Stimulated activated naive CD8-positive, alpha-beta T cell treated with anti-CD3 and anti-CD28 coated beads, Interleukin-15, Interleukin-2, amounts not matched to agents 100 U/mL and 50 U/mL, for 24 hours (primary cell): Measurements from ENCODE around the gene AKT2.
A peak's percentile ranks its signal among the peaks of the same experiment; 100 is the strongest.
"Not testable (repeated sequence)": the region's sequence is repeated elsewhere in the genome, so short reads cannot be mapped to it uniquely, and the experiment has no call there.

Source experiments
- ATAC-seq: fragments of 150-1000 bp; cut with Tn5 transposase; one replicate; pipeline ENCODE4 v1.10.0; 2021
- DNase-seq: peaks from one replicate; pipeline ENCODE4 v3.0.0; 2021

AKT2 gene

DNA sequence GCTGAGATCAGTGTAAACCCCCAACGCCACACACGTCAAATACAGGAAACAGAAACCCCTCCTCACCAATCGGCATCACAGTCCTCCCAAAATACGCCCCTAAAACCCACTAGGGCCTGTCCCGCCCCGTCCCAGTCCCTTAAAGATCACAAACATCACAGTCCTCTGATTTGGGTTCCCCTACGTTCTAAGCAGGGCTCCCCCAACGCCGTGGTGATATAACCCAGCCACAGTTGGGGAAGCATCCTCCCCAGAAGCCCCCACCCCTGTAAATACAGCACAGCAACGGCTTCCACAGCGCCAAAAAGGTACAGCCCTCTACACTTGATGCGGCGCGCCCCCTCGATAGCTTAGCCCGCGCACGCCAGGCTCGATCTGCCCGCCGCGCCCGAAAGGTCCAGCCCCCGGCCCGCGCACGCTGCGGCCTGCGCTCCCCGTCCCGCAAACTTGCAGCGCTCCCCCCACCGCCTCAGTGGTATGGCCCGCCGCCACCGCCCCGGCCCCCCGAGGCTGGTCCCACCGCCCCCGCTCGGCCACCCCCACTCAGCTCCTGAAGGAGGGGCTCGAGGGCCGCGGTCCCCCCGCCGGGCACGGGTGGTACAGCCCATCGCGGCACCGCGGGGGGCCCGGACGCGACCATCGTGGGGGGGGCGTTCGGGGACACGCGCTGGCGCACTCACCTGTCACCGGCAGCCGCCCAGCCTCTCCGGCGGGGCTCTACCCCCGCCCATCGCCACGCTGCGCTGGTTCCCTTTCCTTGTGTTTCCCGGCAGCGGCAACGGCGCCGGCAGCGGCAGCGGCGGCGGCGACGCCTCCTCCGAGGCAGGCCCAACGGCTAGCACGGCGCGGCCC lies at the start of gene AKT2:
Gene AKT2, minus strand, starts transcription at position 845 of the 852 bp plus-strand sequence. CDS start 20,078 bp downstream, outside the sequence.
- DNase-seq = peak; percentile 77
- ATAC-seq = peak; percentile 40

DNA sequence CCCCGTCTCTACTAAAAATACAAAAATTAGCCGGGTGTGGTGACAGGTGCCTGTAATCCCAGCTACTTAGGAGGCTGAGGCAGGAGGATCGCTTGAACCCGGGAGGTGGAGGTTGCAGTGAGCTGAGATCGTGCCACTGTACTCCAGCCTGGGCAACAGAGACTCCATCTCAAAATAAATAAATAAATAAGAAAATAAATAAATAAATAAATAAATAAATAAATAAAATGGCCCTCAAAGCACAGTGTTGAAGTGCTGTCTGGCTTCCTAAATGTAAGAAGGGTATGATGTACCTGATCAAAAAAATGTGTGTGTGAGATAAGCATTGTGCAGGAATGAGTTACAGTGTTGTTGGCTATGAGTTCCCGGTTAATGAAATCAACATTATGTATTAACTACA lies 47.9 kb upstream of the AKT2 start:
- DNase-seq, ATAC-seq: not testable (repeated sequence)

DNA sequence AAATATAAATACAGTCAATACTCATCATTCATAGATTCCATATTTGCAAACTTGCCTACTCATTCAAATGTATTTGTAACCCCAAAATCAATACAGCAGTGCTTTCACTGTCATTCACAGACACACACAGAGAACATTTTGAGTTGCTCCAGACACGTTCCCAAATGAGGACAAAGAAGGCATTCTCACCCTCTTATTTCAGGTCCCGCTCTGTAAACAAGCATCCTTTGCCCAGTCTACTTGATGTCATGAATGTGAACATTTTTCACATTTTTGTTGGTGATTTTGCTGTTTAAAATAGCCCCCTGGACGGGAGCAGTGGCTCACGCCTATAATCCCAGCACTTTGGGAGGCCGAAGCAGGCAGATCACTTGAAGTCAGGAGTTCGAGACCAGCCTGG lies 47.5 kb upstream of the AKT2 start:
- no peak for ATAC-seq
- no peak for DNase-seq

DNA sequence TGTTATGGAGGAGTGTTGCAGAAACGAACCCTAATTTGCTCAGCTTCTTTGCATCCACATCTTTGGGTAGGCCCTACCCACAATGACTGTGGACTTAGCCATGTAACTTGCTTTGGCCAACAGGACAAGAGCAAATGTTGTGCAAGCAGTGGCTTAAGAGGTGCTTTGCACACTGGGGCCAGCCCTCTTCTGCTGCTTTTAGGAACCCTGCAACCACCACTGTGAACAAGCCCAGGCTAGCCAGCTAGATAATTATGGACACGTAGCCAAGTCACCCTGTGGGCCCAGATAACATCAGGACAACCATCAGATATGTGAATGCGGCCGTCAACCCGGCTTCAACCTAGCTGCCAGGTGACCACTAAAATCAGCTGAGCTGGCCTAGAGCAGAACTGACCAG lies 45.9 kb upstream of the AKT2 start:
- ATAC-seq (no peak), DNase-seq (no peak)

DNA sequence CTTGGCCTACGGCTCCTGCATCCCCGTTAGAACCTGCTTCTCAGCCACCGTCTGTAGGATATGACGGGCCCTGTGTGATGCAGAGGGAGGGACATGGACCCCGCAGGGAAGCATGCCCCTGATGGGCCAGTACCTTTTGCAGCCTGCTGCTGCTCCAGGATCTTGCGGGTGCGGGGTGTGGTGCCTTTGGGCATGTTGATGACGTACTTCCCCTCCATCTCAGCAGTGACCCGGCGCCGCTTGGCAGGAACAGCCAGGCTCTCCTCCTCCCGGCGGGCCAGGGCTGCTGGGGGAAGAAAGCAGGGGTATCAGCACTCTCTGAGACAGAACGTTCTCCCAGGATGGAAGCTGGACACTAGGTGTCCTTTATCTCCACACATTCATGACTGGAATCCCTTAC lies 41.1 kb upstream of the AKT2 start:
- no peak for DNase-seq

DNA sequence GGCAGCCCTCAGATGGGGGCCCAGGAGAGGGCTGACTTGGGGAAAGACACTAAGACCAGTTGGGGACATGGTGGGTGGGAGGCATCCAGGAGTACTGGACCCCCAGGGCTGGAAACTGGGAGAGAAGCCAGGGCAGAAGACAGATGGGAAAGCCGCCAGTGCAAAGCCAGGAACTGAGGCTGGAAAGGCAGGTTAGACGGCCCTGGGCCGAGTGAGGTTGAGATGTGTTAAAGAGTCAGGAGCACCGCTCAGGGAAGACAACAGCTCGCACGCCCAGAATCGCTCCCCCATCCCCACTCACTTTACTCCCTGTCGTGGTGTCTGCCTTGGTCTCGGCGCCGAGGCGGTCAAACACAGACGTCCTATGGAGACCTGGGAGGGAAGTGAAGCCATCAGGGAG lies 38.6 kb upstream of the AKT2 start:
- no peak for DNase-seq
- no peak for ATAC-seq

More for the DNA sequence above, 41.1 kb upstream of the AKT2 start:
- ATAC-seq = no peak

DNA sequence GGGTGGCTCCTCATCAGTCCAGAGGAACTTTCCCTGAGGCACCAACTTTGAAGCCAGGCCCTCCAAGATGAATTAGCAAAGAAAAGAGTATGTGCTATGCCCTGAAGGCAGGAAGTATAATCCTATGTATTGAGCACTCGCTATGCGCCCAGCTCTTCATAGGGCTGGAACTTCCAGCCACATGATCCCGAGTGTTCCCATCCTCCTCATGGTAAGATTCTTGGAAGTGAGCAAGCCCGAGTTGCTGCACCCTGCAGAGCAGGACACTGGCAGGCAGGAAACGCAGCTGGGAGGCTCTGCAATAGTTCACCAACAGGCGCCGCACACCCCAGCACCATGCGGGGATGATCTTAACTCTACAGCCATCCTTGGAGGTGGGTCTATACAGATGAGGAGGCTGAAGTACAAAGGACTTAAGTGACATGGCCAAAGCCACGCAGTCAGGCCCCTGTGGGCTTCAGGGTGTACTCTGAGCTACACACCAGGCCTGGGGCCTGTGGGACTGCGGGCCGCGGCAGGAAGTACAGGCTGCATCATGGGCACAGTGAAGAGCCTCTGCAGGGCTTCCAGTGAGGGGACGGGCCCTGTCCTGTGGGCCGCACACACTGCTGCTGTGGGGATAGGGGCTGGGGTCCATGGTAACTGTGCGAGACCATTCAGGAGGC lies 37.9 kb upstream of the AKT2 start:
- DNase-seq (no peak), ATAC-seq (no peak)

DNA sequence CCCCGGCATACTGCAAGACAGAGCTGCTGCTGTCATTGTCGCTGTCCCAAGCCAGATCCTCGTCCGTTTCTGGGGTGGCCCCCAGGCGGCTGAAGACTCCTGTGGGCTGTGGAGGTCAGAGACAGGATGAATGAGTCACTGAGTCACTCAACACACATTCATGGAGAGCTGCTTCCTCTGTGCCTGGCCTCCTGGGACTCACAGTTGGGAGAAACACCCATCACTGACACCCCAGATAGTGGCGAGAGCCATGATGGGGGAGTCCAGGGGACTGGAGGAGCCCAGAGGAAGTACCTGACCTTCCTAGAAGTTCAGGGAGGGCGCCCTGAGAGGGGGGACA lies 37.1 kb upstream of the AKT2 start:
- ATAC-seq (no peak), DNase-seq (no peak)

DNA sequence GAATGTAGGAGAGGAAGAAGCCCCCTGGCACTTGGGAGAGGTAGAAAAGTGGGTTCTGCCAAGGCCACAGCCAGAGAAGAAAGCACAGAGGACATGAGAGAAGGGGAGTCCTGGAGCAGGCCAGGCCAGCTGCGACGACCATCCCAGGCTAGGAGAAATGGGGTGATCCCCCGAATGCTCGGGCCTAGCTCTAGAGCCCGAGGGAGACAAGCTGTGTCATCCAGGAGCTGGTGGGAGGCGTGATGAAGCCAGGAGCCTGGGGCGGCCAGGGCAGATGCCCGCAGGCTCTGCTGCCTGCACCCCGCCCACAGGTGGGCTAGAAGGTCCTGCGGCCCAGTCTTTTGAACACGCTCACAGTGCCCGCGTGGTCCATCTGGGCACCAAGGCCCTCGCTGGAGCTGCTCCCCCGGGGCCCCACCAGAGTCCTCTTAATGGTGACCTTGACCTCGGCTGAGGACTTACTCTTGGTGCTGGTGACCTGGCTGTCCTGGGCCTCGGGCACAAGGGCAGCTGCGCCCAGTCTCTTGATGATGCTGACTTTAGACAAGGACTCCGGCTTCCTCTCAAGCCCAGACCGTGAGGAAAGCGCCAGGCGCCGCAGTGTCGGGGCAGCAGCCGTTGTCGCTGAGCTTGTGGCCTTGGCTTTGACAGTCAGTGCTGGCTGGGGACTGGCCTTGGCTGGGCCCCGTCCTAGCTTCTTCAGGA lies 36.6 kb upstream of the AKT2 start:
- DNase-seq (no peak), ATAC-seq (no peak)

DNA sequence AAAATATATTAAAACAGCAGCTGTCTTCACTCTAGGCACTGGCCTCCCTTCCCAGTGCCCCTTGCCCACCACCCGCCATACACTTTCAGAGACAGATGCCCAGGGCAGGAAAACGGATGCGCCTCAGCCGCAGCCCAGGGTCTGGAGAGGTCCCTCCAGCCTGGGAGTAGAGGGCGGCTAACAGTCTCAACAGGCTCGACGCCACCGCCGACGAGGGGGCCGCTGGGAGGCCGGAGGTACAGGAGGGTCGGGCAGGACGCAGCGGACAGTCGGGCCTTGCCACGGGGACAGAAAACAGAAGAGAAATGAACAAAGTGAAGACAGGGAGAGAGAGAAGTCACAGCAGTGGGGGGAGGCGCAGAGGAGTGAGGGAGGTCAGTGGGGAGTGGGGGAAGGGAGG lies 35.9 kb upstream of the AKT2 start:
- DNase-seq (no peak), ATAC-seq (no peak)

DNA sequence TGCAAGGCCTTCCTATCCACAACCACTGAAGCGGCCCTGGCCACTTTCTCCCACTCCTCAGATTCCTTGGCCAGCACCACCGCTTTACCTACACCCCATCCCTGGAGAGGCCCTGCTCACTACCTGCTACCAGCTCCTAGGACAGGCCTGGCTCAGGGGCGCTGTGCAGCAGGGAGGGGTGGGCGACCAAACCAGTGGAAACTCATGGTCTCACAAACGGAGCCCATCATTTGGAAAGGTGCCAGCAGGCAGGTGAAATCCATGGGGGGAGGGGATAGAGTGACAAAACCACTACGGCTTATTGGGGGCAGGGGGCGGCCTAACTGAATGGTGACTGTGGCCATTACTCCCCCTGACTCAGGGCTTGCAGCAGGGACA lies 35.4 kb upstream of the AKT2 start:
- ATAC-seq (no peak), DNase-seq (no peak)

DNA sequence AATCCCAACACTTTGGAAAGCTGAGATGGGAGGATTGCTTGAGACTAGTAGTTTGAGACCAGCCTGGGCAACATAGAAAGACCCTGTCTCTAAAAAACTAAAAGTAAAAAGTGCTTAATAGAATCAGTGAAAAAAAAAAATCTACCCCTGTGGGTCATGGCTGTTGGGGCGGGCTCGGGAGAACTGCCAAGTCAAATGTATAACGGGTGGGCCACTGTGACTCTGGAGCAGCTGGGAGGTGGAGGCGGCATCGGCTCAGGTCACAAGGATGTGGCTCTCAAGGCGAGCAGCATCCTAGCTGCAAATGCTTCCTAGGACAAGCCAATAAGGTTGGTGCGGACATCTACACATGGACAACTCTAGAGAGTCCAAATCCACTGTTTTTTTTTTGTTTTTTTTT lies 32.2 kb upstream of the AKT2 start:
- DNase-seq = no peak
- no peak for ATAC-seq

DNA sequence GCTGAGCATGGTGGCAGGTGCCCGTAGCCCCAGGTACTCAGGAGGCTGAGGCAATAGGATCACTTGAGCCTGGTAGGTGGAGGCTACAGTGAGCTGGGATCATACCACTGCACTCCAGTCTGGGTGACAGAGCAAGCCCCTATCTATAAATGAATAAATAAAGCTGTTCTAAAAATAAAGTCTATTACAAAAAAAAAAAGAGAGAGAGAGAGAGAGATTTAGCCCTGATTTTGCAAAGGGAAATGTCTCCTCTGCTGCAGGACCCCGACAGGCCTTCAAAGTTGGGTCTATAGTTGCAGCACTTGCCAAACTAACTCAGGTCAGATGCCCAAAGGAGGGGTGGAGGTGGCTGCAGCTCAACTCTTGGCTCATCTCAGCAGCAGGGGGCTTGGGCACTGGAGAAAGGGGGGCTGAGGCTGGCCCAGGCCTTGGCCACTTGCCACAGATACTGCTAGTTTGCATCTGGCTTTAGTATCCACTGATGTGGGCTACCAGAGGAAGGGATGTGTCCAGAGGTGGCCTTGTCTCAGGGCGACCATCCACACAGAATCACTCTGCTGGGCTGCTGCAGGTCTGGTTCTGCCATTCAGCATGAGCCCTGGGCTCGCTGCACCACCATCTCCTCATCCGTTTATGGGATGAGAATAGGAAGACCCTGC lies 30.8 kb upstream of the AKT2 start:
- DNase-seq = no peak

DNA sequence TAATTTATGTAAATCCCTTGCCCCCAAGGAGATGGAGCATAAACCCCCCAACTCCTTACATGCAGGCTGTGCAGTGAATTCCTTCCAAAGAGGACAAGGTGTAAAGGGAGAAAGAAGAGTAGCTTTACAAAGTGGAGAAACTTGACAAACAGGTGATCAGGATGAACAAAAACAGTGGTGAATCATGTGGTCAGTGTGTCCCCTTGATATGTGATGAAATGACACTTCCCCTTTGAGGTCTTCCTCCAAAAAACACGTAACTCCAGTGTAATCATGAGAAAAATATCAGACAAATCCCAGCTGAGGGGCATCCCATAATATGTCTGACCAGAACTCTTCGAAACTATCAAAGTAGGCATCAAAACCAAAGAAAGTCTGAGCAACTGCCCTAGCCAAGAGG lies 29.5 kb upstream of the AKT2 start:
- ATAC-seq = no peak
- no peak for DNase-seq

More for the DNA sequence above, 30.8 kb upstream of the AKT2 start:
- ATAC-seq = no peak

DNA sequence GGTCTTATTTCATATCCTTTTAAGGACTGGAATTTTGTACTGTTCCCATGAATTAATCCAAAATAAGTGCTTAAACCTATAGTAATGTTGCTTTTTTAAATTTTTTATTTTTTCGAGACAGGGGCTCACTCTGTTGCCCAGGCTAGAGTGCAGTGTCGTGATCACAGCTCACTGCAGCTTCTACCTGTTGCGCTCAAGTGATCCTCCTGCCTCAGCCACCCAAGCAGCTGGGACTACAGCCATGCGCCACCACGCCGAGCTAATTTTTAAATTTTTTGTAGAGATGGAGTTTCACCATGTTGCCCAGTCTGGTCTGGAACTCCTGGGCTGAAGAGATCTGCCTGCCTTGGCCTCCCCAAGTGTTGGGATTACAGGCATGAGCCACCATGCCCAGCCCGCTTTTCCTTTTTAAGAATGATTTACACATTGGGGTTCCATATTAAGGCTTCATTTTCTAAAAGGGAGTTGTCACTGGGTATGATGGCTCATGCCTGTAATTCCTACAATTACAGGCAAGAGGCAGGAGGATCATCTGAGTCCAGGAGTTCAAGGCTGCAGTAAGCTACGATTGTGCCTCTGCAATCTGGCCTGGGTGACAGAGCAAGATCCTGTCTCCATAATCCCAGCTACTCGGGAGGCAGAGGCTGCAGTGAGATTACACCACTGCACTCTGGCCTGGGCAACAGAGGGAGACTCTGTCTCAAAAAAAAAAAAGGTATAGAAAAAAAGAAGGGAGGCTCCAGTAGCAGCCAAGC lies 28.3 kb upstream of the AKT2 start:
- DNase-seq (no peak), ATAC-seq (no peak)

DNA sequence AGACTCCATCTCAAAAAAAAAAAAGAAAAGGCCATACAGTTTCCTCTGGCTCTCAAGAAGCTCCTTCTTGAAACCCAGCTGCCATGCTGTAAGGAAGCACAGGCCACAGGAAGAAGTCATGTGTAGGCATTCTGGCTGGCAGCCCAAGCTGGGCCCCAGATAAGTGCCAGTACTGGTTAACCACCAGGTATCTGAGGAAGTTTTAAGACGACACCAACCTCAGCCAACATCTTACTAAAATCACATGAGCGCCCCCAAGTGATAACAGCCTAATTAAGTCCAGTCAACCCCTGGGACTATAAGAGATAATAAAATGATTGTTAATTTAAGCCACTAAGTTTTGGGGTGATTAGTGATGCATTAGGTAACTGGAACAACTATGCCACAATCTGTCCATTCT lies 27.4 kb upstream of the AKT2 start:
- no peak for DNase-seq
- no peak for ATAC-seq

DNA sequence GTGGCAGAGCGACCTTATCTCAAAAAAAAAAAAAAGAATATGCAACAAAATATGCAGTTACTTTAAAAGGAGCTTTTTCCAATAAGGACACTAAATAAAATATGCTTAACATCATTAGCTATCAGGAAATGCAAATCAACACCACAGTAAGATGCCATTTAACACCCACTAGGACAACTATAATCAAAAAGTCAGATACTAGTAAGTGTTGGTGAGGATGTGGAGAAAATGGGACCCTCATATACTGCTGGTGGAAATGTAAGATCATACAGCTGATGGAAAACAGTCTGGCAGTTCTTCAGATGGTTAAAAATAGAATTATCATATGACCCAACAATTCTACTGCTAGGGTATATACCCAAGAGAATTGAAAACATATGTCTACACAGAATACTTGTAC lies 24.5 kb upstream of the AKT2 start:
- no peak for DNase-seq

DNA sequence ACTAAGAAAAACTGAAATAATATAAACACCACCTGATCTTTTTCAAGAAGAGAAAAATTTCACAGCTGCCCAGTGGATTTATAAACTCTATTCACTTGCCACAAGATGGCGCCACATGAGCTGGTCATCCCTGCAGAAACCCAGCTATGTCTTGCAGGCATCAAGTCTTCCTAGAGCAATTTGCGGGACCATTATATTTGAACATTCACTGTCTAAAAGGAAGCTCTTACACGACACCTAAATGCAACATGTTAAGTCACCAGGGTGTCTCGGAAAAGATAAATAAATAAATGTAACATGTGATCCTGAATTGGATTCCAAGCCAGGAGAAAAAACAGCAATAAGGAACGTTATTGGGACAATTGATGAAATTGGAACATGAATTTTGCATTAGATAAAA lies 20.3 kb upstream of the AKT2 start:
- DNase-seq = peak; percentile 82
- ATAC-seq = no peak

More for the DNA sequence above, 24.5 kb upstream of the AKT2 start:
- no peak for ATAC-seq

DNA sequence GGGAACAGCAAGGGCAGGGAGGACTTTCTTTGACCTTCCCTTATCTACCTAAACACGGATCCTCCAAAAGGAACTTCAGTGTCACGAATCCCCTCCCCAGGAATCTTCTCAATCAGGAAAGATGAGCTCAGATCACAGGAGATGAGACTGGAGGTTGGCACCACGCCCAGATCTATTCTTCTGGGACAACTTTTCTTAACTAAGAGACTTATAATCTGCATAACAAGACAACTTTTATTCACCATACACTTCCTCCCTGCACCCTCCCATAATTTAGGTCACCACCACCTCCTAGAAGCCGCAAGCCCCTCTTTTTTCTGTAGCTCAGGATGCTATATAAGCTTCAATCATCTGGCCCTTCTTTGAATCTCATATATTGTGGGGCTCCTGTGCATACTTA lies 19.2 kb upstream of the AKT2 start:
- DNase-seq (no peak), ATAC-seq (no peak)

DNA sequence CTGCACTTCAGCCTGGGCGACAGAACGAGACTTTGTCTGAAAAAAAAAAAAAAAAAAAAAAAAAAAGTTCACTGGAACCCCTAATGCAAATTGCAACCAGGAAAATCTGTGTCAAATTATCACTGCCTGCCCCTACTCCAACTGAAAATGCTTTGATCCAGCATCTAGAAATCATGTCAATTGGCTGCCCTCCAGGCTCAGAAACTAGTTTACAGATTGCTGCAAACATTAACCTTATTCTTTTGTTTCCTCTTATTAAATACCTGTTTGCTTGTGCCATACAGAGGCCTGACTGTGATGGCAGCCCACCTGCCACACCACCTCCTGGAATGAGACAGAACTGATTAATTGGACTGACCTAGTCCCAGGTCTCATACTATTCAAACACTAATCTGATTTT lies 18.6 kb upstream of the AKT2 start:
- DNase-seq = no peak
- ATAC-seq = no peak

DNA sequence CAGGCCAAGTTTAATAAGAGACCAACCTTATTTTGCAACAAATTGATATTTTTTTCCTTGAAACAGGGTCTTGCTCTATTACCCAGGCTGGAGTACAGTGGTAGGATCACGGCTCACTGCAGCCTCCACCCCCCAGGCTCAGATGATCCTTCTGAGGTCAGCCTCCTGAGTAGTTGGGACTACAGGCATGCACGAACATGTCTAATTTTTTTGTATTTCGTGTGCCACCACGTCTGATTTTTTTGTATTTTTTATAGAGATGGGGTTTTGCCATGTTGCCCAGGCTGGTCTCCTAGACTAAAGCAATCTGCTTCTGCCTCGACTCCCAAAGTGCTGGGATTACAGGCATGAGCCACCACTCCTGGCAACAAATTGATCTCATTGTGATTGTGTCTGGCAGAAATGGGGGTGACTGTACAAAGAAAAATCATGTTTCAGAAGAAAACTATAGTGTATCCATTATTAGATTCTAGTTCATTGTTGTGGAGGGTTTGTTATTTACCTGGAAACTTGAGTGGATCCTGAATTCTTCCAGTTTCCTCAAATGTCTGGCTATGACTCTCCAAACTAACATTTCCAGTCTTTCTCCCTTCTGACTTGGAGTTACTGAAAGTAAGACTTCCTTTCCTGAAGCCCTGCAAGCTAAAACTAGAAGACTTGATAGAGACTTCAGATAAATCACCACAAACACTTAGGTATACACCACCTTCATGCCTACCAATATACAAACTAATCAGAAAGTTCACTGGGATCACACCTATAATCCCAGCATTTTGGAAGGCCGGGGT lies 17.3 kb upstream of the AKT2 start:
- no peak for DNase-seq
- ATAC-seq = no peak
